ENCODE measurements around the gene ZNF628.
A peak's percentile ranks its signal among the peaks of the same experiment; 100 is the strongest.

ZNF628 gene

DNA sequence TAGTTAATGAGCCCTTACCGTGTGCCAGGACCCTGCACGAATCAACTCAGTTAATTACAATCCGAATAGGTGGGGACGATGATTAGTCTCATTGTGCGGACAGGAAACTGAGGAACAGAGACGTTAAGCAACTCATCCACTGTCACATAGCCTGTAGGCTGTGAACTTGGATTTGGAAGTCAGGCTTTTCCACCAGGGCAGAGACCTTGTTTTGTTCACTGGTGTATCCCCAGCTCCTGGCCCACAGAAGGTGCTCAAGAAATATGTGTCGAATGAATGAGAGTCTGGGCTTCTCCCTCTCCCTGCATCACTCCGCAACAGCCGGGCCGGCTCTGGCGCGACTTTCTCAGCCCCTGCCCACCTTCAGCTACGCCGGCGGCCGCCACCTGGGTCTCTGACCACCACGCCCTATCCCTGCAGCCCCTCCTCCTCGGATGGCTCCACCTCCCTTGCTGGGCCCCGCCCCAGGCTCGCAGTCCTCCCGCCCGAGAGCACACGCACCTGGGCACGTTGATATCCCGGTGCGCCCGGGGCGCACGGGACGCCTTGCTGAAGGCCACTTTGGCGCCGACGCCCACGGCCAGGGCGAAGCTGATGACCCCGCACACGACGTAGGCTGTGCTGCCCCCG, 34.6 kb upstream of the ZNF628 start (continued):
- TF ChIP-seq, protein P1, sequence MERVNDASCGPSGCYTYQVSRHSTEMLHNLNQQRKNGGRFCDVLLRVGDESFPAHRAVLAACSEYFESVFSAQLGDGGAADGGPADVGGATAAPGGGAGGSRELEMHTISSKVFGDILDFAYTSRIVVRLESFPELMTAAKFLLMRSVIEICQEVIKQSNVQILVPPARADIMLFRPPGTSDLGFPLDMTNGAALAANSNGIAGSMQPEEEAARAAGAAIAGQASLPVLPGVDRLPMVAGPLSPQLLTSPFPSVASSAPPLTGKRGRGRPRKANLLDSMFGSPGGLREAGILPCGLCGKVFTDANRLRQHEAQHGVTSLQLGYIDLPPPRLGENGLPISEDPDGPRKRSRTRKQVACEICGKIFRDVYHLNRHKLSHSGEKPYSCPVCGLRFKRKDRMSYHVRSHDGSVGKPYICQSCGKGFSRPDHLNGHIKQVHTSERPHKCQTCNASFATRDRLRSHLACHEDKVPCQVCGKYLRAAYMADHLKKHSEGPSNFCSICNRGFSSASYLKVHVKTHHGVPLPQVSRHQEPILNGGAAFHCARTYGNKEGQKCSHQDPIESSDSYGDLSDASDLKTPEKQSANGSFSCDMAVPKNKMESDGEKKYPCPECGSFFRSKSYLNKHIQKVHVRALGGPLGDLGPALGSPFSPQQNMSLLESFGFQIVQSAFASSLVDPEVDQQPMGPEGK (tag by site-specific recombination; IDR thresholded peaks at IDR 0.05), result peak; percentile 49
- TF ChIP-seq GLIS1 (tag by site-specific recombination; IDR thresholded peaks at IDR 0.05) (peak; percentile 22; the same call in 1 of the 2 replicates), ZNF292 (tag by site-specific recombination; IDR thresholded peaks at IDR 0.05; ENCODE audit: borderline replicate concordance, low read depth) (no peak), ZNF768 (tag by site-specific recombination; IDR thresholded peaks at IDR 0.05) (0 out of 2 replicates have a peak, but pooled peaks have one; percentile 27), ZNF138 (tag by site-specific recombination; IDR thresholded peaks at IDR 0.05; ENCODE audit: borderline replicate concordance) (no peak), ZNF792 (tag by site-specific recombination; IDR thresholded peaks at IDR 0.05) (no peak), ZBTB21 (tag by site-specific recombination; IDR thresholded peaks at IDR 0.05) (no peak), EGR2 (tag by site-specific recombination; IDR thresholded peaks at IDR 0.05; ENCODE audit: low read depth) (0 out of 2 replicates have a peak, but pooled peaks have one; percentile 11), SP2 (tag by site-specific recombination; IDR thresholded peaks at IDR 0.05) (peak; percentile 34), ZBTB20 (tag by site-specific recombination; IDR thresholded peaks at IDR 0.05) (no peak; the same call in 1 of the 2 replicates), GLI4 (tag by site-specific recombination; IDR thresholded peaks at IDR 0.05) (no peak), KLF9 (tag by site-specific recombination; IDR thresholded peaks at IDR 0.05; ENCODE audit: low read depth) (peak; percentile 18; the same call in 1 of the 2 replicates), ZNF600 (tag by site-specific recombination; IDR thresholded peaks at IDR 0.05) (no peak), ZNF776 (tag by site-specific recombination; IDR thresholded peaks at IDR 0.05; ENCODE audit: borderline replicate concordance) (no peak), ZSCAN23 (tag by site-specific recombination; IDR thresholded peaks at IDR 0.05) (no peak), ZNF560 (tag by site-specific recombination; IDR thresholded peaks at IDR 0.05; ENCODE audit: borderline replicate concordance) (no peak), KLF7 (tag by site-specific recombination; IDR thresholded peaks at IDR 0.05; ENCODE audit: borderline replicate concordance) (no peak), GLIS2 (tag by site-specific recombination; IDR thresholded peaks at IDR 0.05) (0 out of 2 replicates have a peak, but pooled peaks have one; percentile 23), WT1 (tag by site-specific recombination; IDR thresholded peaks at IDR 0.05) (no peak)
- TF ChIP-seq, protein P2, sequence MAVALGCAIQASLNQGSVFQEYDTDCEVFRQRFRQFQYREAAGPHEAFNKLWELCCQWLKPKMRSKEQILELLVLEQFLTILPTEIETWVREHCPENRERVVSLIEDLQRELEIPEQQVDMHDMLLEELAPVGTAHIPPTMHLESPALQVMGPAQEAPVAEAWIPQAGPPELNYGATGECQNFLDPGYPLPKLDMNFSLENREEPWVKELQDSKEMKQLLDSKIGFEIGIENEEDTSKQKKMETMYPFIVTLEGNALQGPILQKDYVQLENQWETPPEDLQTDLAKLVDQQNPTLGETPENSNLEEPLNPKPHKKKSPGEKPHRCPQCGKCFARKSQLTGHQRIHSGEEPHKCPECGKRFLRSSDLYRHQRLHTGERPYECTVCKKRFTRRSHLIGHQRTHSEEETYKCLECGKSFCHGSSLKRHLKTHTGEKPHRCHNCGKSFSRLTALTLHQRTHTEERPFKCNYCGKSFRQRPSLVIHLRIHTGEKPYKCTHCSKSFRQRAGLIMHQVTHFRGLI (tag by site-specific recombination; IDR thresholded peaks at IDR 0.05), result no peak
- TF ChIP-seq, protein P3, sequence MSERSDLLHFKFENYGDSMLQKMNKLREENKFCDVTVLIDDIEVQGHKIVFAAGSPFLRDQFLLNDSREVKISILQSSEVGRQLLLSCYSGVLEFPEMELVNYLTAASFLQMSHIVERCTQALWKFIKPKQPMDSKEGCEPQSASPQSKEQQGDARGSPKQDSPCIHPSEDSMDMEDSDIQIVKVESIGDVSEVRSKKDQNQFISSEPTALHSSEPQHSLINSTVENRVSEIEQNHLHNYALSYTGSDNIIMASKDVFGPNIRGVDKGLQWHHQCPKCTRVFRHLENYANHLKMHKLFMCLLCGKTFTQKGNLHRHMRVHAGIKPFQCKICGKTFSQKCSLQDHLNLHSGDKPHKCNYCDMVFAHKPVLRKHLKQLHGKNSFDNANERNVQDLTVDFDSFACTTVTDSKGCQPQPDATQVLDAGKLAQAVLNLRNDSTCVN (tag by site-specific recombination; optimal IDR thresholded peaks at IDR 0.05), result peak; percentile 22
- TF ChIP-seq, protein P4, sequence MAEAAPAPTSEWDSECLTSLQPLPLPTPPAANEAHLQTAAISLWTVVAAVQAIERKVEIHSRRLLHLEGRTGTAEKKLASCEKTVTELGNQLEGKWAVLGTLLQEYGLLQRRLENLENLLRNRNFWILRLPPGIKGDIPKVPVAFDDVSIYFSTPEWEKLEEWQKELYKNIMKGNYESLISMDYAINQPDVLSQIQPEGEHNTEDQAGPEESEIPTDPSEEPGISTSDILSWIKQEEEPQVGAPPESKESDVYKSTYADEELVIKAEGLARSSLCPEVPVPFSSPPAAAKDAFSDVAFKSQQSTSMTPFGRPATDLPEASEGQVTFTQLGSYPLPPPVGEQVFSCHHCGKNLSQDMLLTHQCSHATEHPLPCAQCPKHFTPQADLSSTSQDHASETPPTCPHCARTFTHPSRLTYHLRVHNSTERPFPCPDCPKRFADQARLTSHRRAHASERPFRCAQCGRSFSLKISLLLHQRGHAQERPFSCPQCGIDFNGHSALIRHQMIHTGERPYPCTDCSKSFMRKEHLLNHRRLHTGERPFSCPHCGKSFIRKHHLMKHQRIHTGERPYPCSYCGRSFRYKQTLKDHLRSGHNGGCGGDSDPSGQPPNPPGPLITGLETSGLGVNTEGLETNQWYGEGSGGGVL (tag by site-specific recombination; IDR thresholded peaks at IDR 0.05), result no peak
- TF ChIP-seq, protein P5, sequence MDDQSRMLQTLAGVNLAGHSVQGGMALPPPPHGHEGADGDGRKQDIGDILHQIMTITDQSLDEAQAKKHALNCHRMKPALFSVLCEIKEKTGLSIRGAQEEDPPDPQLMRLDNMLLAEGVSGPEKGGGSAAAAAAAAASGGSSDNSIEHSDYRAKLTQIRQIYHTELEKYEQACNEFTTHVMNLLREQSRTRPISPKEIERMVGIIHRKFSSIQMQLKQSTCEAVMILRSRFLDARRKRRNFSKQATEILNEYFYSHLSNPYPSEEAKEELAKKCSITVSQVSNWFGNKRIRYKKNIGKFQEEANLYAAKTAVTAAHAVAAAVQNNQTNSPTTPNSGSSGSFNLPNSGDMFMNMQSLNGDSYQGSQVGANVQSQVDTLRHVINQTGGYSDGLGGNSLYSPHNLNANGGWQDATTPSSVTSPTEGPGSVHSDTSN (CRISPR knock-in tag; IDR thresholded peaks at IDR 0.05), result 0 out of 2 replicates have a peak, but pooled peaks have one; percentile 22
- TF ChIP-seq, protein P6, sequence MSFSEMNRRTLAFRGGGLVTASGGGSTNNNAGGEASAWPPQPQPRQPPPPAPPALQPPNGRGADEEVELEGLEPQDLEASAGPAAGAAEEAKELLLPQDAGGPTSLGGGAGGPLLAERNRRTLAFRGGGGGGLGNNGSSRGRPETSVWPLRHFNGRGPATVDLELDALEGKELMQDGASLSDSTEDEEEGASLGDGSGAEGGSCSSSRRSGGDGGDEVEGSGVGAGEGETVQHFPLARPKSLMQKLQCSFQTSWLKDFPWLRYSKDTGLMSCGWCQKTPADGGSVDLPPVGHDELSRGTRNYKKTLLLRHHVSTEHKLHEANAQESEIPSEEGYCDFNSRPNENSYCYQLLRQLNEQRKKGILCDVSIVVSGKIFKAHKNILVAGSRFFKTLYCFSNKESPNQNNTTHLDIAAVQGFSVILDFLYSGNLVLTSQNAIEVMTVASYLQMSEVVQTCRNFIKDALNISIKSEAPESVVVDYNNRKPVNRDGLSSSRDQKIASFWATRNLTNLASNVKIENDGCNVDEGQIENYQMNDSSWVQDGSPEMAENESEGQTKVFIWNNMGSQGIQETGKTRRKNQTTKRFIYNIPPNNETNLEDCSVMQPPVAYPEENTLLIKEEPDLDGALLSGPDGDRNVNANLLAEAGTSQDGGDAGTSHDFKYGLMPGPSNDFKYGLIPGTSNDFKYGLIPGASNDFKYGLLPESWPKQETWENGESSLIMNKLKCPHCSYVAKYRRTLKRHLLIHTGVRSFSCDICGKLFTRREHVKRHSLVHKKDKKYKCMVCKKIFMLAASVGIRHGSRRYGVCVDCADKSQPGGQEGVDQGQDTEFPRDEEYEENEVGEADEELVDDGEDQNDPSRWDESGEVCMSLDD (tag by site-specific recombination; IDR thresholded peaks at IDR 0.05), result no peak

Data from HEK293 (cell line).